ENCODE data around the gene KREMEN1.

The KREMEN1 gene

GRCh38 chr22:29190918-29191317 is 118.1 kb downstream of the KREMEN1 start:
- peak; percentile 6 for DNase-seq

DNA sequence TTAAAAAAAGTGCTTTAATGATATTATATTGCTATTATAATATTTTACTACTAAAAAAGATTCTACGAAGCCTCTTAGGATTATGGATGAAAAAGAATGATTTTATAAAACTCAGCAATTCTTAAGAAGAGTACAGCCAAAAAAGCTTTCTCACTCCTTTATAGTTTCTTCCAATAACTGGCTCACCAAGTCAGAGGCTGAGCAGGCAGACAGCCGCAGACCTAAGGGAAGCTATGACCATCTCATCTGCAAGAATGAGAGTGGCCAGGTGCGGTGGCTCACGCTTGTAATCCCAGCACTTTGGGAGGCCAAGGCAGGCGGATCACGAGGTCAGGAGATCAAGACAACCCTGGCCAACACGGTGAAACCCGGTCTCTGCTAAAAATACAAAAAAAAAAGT is 120.2 kb downstream of the KREMEN1 start:
- DNase-seq, result no peak

- no peak for DNase-seq
These were observed 121.3 kb downstream of the KREMEN1 start for GRCh38 chr22:29194184-29194583.

DNA sequence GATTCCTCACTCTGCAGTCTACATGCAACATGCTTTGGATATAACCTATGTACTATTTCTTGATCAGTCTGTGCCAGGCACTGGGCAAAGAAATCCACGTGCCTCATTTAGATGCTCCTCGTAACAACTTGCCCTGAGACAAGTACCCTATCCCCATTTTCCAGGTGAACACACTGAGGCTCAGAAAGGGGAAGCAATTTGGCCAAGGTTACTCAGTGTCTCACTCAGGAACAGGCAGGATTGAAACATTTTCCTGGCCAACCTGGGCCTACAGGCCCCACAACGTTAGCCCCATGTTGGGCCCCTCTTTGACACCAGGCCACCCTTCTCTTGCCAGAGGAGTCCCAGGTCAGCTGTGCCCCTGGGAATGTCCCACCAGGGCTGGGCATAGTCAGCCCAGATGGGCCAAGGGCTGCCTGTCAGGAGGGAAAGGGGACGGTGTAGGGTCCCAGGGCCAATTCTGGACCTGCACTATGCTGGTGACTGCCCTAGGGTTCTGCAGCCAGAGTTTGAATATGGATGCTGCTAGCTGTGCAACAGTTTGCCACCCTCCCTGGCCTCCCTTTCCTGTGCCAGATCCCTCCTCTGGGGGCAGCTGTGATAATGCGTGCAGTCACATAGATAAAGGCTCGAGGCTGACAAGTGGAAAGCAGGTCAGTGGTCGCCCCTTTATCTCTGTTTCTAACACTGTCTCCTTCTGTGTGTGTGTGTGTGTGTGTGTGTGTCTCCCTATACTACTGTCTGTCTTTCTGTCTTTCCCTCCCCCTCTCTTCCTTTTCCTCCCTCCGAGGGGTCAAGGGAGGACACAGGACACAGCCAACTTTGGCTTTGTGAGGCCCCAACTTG is 122.5 kb downstream of the KREMEN1 start:
- no peak for DNase-seq

DNA sequence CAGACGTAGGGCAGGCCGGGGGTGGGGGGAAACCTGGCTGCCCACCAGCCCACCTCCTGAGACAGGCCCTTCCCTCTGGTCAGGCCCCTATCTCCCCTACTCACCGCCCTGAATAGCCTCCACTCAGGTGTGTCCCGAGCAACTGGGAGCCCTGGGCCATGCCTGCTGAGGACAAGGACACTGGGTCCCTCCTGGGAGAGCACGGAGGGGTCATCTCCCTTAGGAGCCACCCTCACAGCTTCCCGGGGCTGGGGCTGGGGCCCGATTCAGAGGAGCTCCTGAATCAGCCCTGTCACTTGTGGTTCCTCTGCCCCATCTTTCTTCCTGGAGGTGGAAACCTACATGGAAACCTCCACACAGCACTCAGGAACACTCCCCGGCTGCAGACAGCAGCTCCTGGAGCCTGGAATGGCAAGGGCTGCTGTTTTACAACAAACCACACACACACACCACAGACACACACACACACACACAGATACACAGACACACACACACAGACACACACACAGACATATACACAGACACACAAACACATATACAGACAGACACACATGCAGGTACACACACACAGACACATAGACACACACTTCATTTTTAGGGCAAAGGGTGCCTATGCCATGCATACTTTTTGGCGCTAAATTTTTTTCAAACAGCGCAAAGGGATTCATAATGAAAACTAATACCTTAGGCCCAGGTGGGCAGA is 123.3 kb downstream of the KREMEN1 start:
- DNase-seq, result no peak

- no peak for DNase-seq
These were observed 124.3 kb downstream of the KREMEN1 start for GRCh38 chr22:29197096-29197495.

GRCh38 chr22:29198240-29198639 is 125.4 kb downstream of the KREMEN1 start:
- no peak for DNase-seq

DNA sequence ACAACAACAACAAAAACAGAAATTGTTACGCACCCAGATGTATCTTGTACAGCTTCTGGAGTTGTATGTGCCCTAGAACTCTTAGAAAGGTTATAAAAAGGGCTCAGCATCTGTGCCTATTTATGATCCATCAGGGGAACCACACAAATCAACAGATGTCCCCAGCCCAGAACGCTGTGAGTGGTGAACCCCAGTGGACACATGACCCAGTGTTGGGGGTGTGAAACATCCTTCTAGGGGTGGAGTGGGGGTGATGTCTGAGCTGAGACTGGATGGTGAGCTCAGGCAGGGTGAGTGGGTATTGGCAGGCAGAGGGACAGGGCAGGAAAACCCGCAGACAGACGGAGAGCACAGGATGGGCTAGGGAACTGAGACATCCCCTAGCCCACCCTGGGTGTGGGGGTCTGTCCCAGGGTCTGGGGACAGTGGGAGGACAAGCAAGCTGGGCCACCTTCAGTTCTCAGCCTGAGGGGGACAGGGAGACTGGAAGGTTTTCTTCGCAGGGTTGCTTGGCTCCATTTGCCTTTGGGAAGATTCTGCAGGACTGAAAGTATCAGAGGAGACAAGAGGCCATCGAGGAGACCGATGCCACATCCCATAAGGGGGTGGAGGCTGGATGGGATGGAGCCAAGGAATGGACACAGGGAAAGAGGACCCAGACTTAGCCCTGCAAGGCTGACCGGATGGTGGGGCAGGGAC is 127.0 kb downstream of the KREMEN1 start:
- DNase-seq, result no peak

DNA sequence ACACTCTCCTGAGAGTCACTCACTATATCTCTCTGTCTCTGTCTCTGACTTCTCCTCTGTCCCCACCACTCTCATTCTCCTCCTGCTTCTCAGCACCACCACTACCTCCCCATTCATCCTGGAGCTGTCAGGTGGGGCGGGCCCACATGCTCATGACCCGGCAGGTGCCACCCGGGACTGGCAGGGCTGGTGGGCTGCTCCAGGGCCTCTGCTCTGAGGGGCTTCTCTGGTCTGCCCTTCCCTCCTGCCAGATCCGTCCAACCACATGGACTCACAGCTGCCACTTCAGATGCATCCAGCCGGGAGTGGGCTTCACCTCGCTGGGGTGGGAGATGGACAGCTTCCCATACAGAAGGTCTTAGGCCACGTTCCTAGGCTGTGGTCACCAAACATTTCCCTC is 128.1 kb downstream of the KREMEN1 start:
- no peak for DNase-seq

GRCh38 chr22:29201782-29202181 is 128.9 kb downstream of the KREMEN1 start:
- no peak for DNase-seq

GRCh38 chr22:29202212-29203192 is 129.7 kb downstream of the KREMEN1 start:
- DNase-seq, result peak; percentile 75

DNA sequence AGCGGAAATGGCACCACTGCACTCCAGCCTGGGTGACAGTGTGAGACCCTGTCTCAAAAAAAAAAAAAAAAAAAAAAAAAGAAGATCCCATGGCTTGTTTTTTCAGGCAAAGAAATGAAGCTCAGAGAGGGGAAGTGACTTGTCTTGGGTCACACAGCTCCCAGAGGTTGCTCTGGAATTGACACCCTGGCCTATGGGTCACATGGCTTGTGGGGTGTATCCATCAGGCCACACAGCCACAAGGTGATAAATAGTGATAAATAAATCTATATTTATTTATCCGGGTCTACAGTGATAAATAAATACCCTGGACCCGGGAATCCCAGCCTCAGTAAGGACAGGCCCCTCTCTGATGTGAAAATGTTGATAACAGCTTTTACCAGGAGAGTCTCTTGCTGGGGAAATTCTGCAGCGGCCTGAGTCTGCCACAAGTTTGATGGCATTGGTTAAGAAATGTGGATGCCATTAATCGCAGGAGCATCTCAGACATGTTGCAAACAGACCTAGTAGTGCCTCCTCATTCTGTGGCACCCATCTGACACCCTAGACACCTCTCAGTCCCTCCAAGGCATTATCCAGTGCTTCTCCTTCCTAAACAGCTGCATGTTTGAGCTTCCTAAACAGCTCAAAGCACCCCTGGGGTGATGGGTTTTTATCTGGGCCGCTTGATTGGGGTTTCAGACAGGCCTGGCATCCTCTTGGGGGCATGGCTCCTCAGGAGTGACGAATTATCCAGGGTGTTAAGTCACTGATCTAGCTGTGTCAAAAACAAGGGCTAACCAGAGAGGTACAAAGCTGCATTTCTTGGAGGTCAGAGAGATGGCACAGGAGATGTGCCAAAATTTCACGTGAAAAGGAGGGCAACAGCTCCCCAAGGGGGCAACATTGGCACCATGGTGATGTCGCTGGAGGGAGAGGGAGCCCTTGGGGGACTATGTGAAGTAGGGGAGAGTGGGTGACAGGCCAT is 130.9 kb downstream of the KREMEN1 start:
- no peak for DNase-seq

DNA sequence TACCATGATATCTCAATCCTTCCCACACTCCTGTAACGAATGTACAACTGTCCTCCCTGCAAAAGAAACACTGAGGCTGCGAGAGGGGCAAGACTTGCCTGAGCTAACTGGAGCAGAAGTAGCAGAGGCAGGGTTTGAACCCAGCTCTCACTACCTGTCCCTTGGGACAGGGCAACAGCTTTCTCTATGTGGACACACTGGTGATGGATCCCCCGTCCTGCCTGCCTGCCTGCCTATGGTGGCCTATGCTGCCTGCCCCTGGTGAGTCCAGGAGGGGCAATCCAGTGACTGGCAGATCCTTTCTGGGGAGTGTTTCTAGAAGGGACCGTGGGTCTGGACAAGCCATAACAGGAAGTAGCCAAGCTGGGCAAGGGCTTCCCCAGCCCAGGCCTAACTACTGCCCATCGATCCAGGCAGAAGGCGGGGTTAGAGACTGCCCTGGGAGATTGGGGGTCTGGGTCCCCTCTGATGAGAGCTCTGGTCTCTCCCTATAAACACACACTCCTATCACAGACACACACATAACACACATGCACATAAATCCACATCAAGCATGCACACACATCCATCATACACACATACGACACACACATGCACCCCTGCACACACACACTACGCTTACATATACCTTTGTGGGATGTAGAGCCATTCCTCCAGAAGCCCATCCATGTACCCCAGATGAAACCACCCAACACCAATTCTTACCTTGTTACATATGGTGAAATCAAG is 131.8 kb downstream of the KREMEN1 start:
- DNase-seq, result no peak

GRCh38 chr22:29205252-29205593 is 132.4 kb downstream of the KREMEN1 start:
- no peak for DNase-seq

DNA sequence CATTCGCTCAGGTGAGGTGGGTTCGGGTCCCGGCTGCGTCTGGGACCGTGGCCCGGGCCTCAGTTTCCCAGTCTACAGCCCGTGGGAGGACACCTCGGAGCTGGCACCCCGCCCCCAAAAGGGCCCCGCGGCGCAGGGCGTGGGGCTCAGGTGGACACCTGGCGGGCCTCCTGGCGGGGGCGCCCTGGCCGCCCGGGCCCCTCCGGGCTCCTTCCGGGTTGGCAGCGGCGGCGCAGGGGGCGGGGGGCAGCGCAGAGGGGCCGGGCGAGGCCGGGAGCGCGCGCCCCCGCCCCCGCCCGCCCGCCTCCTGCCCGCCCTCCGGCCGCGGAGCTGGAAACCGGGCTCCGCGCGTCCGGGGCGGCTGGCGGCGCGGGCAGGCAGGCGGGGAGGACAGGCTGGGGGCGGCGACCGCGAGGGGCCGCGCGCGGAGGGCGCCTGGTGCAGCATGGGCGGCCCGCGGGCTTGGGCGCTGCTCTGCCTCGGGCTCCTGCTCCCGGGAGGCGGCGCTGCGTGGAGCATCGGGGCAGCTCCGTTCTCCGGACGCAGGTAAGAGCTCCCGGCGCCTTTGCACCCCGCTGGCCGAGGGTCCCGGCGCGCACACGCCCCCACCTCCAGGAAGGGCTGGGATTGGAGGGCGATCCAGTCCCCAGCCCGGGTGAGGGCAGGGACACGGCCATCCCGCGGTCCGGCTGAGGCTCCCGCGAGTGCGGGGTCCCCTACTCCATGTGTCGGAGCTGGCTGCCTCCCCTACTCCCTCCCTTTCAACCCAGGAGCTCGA is 132.9 kb downstream of the KREMEN1 start, which contains the start of gene EMID1:
Gene EMID1 (plus strand): TSS at position 303 of the 778 bp plus-strand sequence. CDS start 143 bp downstream, at position 446.
- DNase-seq, result peak; percentile 32

GRCh38 chr22:29206372-29207242 is 133.8 kb downstream of the KREMEN1 start:
- DNase-seq, result no peak

GRCh38 chr22:29207243-29207550 is 134.4 kb downstream of the KREMEN1 start:
- no peak for DNase-seq

Data from fibroblast of skin of back (primary cell).